Measurements from ENCODE around the gene KRTAP10-1.

GRCh38 chr21:44532712-44533111 lies 7.3 kb downstream of the KRTAP10-1 start:
- TF ChIP-seq EZH2phosphoT487 (conservative IDR thresholded peaks at IDR 0.05; ENCODE audit: low read length), result no peak
- TF ChIP-seq CTCF (IDR thresholded peaks at IDR 0.05; ENCODE audit: insufficient read depth, low read length, poor library complexity, severe bottlenecking), result no peak

All from SU-DHL-6 (cell line).